Thymus (tissue), 11 donors: ENCODE data around the gene AQP1. TPM values are rescaled to one million over a fixed set of nuclear protein-coding genes. Genes with fewer than 3 reads are reported as not detected.
A peak's percentile ranks its signal among the peaks of the same experiment; 100 is the strongest.

Experiments
- DNase-seq, 9 donors: peaks; one replicate each; pipeline ENCODE4 v3.0.0-alpha.2; 2013; ENCODE audit warnings: low spot score in 9 of 9, low read depth in 6 of 9, missing footprints in 1 of 9
- H3K27ac ChIP-seq, 2 donors: one replicate each; pipeline ENCODE4 v1.5.1; 2013; ENCODE audit warnings: control low read depth in 1 of 2, low read depth in 1 of 2, low read length in 1 of 2, mild to moderate bottlenecking in 1 of 2, moderate library complexity in 1 of 2
- H3K27me3 ChIP-seq, 2 donors: one replicate each; pipeline ENCODE4 v1.5.1; 2013; ENCODE audit warnings: low read length in 1 of 2; ENCODE audit not compliant: control insufficient read depth in 2 of 2, insufficient read depth in 1 of 2
- H3K36me3 ChIP-seq, 2 donors: one replicate each; pipeline ENCODE4 v1.5.1; 2013; ENCODE audit warnings: low read length in 1 of 2, mild to moderate bottlenecking in 1 of 2, moderate library complexity in 1 of 2; ENCODE audit not compliant: control insufficient read depth in 2 of 2, insufficient read depth in 2 of 2
- H3K4me1 ChIP-seq, 2 donors: one replicate each; pipeline ENCODE4 v1.5.1; 2013; ENCODE audit warnings: low read length in 2 of 2; ENCODE audit not compliant: control insufficient read depth in 2 of 2, insufficient read depth in 2 of 2
- H3K4me3 ChIP-seq, 2 donors: one replicate each; pipeline ENCODE4 v1.5.1; 2013; ENCODE audit warnings: low read length in 2 of 2, control low read depth in 1 of 2, mild to moderate bottlenecking in 1 of 2
- H3K9me3 ChIP-seq, 2 donors: one replicate each; pipeline ENCODE4 v1.5.1; 2013; ENCODE audit warnings: low read length in 1 of 2, mild to moderate bottlenecking in 1 of 2; ENCODE audit not compliant: control insufficient read depth in 2 of 2, insufficient read depth in 1 of 2
- WGBS: extraction: QIAGEN DNeasy Blood & Tissue Kit; methylation state at CpG from one replicate; pipeline ENCODE4 v1.1.7; 2013; 5-methylcytosine and 5-hydroxymethylcytosine counted together
- polyA plus RNA-seq: library from polyadenylated mRNA; stranded (reverse); fragments of 200-250 nt; gene quantifications from one replicate; pipeline ENCODE4 v1.2.3, GENCODE V29; 2013
- total RNA-seq: library from RNA; stranded (reverse); fragments of 120-200 nt; gene quantifications from one replicate; pipeline ENCODE4 v1.2.4, GENCODE V29; 2013
- donor health status: healthy.

AQP1 gene
- total and polyA plus RNA-seq, 2 donors, result 18.4 to 42.2 TPM

- H3K27me3 ChIP-seq, result peaks cover 0 to 10% of the 10 kb centered on the region in 2 donors
- no peaks in the 10 kb centered on the region for H3K9me3 ChIP-seq
- H3K4me1 ChIP-seq, result no peaks in the 10 kb centered on the region
- no peak overlapping the region for H3K27ac ChIP-seq
- DNase-seq, result no peak
- no peak overlapping the region for H3K4me3 ChIP-seq
- H3K36me3 ChIP-seq, result no peaks in the 10 kb centered on the region
- 92% methylated on average over 5 of the region's 5 CpGs for WGBS
Measured at GRCh38 chr7:30970074-30970473, 58.4 kb downstream of the AQP1 start.

DNA sequence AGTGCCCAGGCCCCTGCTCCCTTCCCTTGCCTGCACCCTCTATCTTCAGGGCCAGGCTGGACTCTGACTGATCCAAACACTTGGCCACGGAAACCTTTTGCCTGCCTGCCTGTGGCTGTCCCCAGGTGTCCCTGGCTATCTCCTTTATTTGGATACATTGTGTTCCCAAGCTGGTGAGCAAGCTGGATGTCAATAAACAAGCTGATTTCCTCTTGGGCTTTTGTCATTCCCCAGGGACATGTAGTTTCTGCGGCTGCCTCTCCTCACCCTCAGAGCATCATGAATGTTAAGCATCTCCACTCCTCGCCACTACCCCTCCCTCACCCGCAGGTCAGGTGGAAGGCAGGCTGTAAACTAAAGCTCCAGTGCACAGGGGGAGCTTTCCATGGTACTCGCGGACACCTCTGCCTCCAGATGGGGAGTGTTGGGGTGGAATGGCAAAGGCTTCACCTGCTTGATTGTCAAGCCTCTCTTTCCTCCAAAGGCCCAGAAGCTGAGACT is 59.0 kb downstream of the AQP1 start:
- DNase-seq, result no peak
- Histone ChIP-seq H3K36me3 (no peaks in the 10 kb centered on the region), H3K27ac (no peak overlapping the region), H3K4me1 (no peaks in the 10 kb centered on the region), H3K4me3 (no peak overlapping the region), H3K27me3 (peaks cover 0 to 10% of the 10 kb centered on the region in 2 donors), H3K9me3 (no peaks in the 10 kb centered on the region)
- 55% methylated on average over 6 of the region's 6 CpGs for WGBS

DNA sequence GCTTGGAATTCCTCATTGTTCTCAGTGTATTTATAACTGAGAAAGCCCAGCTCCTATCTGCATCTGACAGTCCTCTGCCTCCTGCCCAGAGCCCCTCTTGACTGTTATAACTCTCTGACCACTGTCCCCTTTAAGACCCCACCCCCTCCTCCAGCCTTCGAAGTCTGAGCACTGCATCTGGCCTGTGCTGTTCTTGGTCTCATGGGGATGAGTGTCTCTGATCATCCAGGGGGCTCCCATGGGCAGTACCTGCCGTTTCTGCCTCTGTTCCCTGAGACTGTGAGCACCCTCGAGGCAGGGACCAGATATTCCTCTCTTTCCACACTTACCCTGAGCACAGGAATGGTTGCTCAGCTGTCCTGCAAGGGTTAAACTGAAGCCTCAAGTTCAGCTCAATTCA is 59.8 kb downstream of the AQP1 start:
- no peaks in the 10 kb centered on the region for H3K36me3 ChIP-seq
- H3K4me3 ChIP-seq, result no peak overlapping the region
- WGBS, result 76% methylated on average over 3 of the region's 3 CpGs
- peaks cover 0 to 10% of the 10 kb centered on the region in 2 donors for H3K27me3 ChIP-seq
- no peak overlapping the region for H3K27ac ChIP-seq
- H3K4me1 ChIP-seq, result no peaks in the 10 kb centered on the region
- H3K9me3 ChIP-seq, result no peaks in the 10 kb centered on the region
- no peak for DNase-seq

DNA sequence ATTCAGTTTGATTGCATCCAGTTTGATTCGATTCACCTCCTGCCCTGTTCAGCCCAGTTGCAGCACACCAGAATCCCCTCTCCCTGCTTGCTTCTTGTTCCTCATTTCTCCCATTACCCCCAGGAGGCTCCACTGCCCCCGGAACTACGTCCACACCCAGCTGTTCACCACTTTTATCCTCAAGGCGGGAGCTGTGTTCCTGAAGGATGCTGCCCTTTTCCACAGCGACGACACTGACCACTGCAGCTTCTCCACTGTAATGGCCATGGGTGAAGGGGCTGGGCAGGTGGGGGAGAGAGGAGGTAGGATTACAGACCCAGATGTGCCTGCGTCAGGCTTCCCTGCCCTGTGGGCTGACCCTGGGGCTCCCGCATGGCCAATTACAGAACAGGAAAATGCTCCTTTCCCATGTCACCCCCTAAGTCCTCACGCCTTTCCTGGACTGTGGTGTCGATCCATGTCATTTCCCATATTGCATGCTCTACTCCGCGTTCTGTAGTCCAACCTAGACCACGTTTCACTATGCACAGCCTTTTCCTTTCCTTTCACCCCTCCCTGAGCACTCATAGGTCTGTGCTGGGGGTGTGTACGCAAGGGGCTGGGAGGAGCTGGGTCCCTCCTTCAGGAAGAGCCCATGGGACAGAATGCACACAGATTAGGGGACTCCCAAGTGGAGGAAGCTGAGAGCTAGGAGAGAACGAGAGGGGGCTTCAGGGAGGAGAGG is 60.3 kb downstream of the AQP1 start:
- H3K4me1 ChIP-seq, result no peaks in the 10 kb centered on the region
- no peak for DNase-seq
- H3K4me3 ChIP-seq, result no peak overlapping the region
- 63% methylated on average over 15 of the region's 15 CpGs for WGBS
- peaks cover 0 to 10% of the 10 kb centered on the region in 2 donors for H3K27me3 ChIP-seq
- H3K36me3 ChIP-seq, result no peaks in the 10 kb centered on the region
- H3K27ac ChIP-seq, result no peak overlapping the region
- H3K9me3 ChIP-seq, result no peaks in the 10 kb centered on the region

GRCh38 chr7:30973292-30973691 is 61.6 kb downstream of the AQP1 start:
- Histone ChIP-seq H3K4me3 (no peak overlapping the region), H3K27me3 (peaks cover 0 to 13% of the 10 kb centered on the region in 2 donors), H3K36me3 (no peaks in the 10 kb centered on the region), H3K27ac (no peak overlapping the region), H3K9me3 (no peaks in the 10 kb centered on the region), H3K4me1 (no peaks in the 10 kb centered on the region)
- WGBS, result 86% methylated on average over 3 of the region's 3 CpGs
- DNase-seq, result no peak

GRCh38 chr7:30973791-30974604 is 62.3 kb downstream of the AQP1 start:
- Histone ChIP-seq H3K4me1 (no peaks in the 10 kb centered on the region), H3K4me3 (no peak overlapping the region), H3K27ac (no peak overlapping the region), H3K36me3 (no peaks in the 10 kb centered on the region), H3K27me3 (peaks cover 0 to 12% of the 10 kb centered on the region in 2 donors), H3K9me3 (no peaks in the 10 kb centered on the region)
- no peak for DNase-seq
- WGBS, result 95% methylated on average over 18 of the region's 18 CpGs

- Histone ChIP-seq H3K27me3 (peaks cover 0 to 12% of the 10 kb centered on the region in 2 donors), H3K9me3 (no peaks in the 10 kb centered on the region), H3K4me1 (no peaks in the 10 kb centered on the region), H3K4me3 (no peak overlapping the region), H3K36me3 (no peaks in the 10 kb centered on the region), H3K27ac (no peak overlapping the region)
- peak in 4 of 9 donors; percentile 14 to 49 (median 20) for DNase-seq
- 29% methylated on average over 7 of the region's 7 CpGs for WGBS
Measured at GRCh38 chr7:30974605-30975255, 63.1 kb downstream of the AQP1 start.
